Stimulated activated CD4-positive, alpha-beta T cell treated with anti-CD3 and anti-CD28 coated beads, TNF-alpha, amount 100 ng/mL, for 4 hours (primary cell): ENCODE data around the gene NLGN3.

Source experiments
- DNase-seq, 3 experiments: peaks; one replicate each; pipeline ENCODE4 v3.0.0-alpha.2; 2020; ENCODE audit warnings: low read depth in 3 of 3

NLGN3 gene

GRCh38 chrX:71118032-71118984 is 26.3 kb upstream of the NLGN3 start, which contains the start of gene MED12:
Gene MED12, plus strand, starts transcription at chrX:71118596. Its CDS starts 159 bp downstream, at chrX:71118755.
- DNase-seq: peak; percentile 62 to 64 (median 63)

GRCh38 chrX:71118985-71119535 is 25.6 kb upstream of the NLGN3 start:
- no peak for DNase-seq

GRCh38 chrX:71128166-71128833 is 16.3 kb upstream of the NLGN3 start:
- DNase-seq: no peak

- peak; percentile 49 to 53 (median 50) for DNase-seq
Observed at GRCh38 chrX:71128915-71129765, 15.5 kb upstream of the NLGN3 start.

GRCh38 chrX:71131510-71131909 is 13.1 kb upstream of the NLGN3 start:
- DNase-seq: no peak

GRCh38 chrX:71140440-71140839 is 4.2 kb upstream of the NLGN3 start:
- no peak for DNase-seq

GRCh38 chrX:71143508-71143907 is 1.1 kb upstream of the NLGN3 start:
- DNase-seq: no peak

- no peak for DNase-seq
Observed at GRCh38 chrX:71147496-71148277, 3.0 kb downstream of the NLGN3 start.

- no peak for DNase-seq
Observed at GRCh38 chrX:71148278-71148663, 3.6 kb downstream of the NLGN3 start.

GRCh38 chrX:71151366-71151765 is 6.7 kb downstream of the NLGN3 start:
- no peak for DNase-seq

GRCh38 chrX:71154196-71154595 is 9.6 kb downstream of the NLGN3 start:
- no peak for DNase-seq

- DNase-seq: no peak
Observed at GRCh38 chrX:71154641-71155040, 10.0 kb downstream of the NLGN3 start.

GRCh38 chrX:71158603-71159002 is 14.0 kb downstream of the NLGN3 start:
- no peak for DNase-seq

GRCh38 chrX:71159335-71159734 is 14.7 kb downstream of the NLGN3 start:
- DNase-seq: no peak

- DNase-seq: no peak
Observed at GRCh38 chrX:71160475-71160874, 15.8 kb downstream of the NLGN3 start.

- DNase-seq: no peak
Observed at GRCh38 chrX:71162981-71163380, 18.3 kb downstream of the NLGN3 start.

GRCh38 chrX:71164071-71164470 is 19.4 kb downstream of the NLGN3 start:
- DNase-seq: no peak

- DNase-seq: no peak
Observed at GRCh38 chrX:71166461-71166860, 21.8 kb downstream of the NLGN3 start.

- DNase-seq: no peak
Observed at GRCh38 chrX:71167031-71167781, 22.6 kb downstream of the NLGN3 start.

- DNase-seq: no peak
Observed at GRCh38 chrX:71168134-71168533, 23.5 kb downstream of the NLGN3 start.
